HUDEP-2 (cell line): ENCODE results near the gene CDC6.

Source experiments
- DNase-seq, 76 experiments: peaks; one replicate each; lab custom pipeline; 2025; ENCODE audit not compliant: unreplicated experiment in 76 of 76; lab: John Stamatoyannopoulos, UW

The CDC6 gene

DNA sequence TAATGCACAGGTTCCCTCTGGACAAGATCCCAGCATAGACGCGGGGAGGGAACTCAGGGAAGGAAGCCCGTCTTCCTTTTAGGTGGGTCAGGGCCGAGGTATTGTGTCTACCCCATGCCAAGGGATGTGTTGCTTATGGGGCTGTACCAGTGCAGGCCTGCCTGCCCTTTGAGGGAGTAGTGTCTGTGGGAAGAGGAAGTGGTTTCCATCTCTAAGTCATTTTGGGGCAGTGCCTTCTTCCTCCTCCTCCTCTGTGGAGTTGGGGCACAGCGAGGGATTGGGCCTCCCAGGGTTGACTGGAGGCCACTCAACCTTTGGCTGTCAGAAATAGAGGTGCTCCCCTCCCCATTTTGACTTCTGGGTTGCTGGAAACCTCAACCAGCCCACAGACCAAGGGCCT is 50.4 kb downstream of the CDC6 start:
- no peak for DNase-seq

DNA sequence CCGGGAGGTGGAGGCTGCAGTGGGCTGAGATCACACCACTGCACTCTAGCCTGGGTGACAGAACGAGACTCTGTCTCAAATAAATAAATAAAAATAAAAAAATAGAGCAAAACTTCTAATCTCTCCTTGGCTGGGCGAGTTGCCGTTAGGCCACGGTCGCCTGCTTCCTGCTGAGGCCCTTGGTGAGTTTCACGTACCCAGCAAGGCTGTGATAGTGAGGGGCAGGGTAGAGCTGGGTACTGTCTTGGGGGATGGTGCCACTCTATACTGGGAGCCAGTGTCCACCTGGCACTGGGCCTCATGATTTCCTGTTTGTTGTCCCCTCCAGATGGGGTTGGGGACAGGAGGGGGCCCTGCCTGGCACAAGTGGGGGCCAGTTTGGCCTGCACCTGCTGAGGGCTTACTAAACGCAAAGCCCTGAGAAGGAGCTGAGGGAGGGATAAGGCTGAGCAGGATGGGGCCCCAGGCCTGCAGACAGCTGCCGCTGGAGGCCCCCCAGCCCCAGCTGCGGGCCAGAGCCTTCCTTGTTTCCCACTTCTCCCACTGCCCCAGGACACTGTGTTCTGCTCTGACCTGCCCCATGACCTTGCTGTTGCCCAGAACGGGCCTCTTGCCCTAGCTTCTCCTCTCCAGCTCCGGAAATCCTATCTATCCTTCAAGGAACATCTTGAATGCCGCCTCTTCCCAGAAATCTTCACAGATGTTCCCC is 51.4 kb downstream of the CDC6 start:
- no peak for DNase-seq

DNA sequence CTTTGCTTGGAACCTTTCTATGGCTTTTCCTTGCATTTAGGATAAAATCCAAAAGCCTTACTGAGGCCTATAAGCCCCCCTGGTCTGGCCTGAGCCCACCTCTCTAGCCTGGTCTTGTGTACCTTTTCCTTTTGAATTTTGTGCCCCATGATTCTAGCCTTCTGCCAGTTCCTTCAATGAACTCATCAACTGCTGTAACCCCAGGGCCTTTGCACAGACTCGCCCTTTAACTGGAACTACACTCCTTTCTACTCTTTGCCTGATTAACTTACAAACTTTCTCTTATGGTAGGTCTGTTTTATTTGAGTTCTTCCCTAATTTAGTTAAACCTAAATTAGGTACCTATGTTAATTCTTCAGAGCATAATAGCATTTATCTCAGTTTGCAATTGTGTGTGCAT is 52.6 kb downstream of the CDC6 start:
- no peak for DNase-seq

DNA sequence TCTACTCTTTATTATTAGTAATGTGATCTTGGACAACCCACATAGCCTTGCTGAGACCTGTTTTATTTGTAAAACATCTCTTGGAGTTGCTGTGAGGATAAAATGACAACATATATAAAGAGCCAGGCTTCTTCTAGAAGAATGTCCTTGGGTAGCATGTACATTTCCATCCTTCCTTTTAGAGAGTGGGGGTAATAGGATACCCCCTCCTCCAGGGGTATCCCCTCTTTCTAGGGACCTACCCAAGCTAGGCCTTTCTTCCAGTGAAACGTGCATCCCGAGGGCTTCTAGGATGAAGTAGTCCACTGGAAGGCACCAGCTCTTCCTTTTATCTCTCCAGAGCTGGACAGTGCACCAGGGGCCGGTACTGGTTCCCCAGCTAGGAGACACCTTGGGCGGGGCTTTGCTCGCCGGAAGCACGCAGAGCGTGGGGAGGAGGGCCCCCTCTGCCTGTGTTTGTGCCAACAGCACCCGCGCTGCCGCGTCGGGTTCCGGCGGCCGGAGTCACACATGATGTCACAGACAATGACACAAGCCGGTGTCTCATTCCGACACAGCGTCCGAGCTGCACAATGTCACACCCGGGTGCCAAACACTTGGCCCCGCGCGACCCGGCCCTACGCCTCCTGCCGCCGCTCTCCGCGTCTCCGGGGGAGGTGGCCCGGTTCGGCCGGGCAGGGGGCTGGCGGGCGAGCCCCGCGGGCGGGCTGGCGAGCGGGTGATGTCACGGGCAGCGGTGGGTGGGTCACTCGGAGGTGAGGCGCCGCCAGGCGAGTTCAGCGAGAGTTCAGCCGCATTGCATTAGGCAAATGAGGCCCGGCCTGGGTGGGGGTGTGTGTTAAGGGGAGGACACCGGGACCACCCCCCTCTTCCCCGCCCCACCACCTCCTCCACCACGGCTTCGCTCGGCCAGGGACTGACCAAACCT is 53.5 kb downstream of the CDC6 start:
- DNase-seq: peak in 71 of 76 experiments; percentile 23 to 90 (median 71)

DNA sequence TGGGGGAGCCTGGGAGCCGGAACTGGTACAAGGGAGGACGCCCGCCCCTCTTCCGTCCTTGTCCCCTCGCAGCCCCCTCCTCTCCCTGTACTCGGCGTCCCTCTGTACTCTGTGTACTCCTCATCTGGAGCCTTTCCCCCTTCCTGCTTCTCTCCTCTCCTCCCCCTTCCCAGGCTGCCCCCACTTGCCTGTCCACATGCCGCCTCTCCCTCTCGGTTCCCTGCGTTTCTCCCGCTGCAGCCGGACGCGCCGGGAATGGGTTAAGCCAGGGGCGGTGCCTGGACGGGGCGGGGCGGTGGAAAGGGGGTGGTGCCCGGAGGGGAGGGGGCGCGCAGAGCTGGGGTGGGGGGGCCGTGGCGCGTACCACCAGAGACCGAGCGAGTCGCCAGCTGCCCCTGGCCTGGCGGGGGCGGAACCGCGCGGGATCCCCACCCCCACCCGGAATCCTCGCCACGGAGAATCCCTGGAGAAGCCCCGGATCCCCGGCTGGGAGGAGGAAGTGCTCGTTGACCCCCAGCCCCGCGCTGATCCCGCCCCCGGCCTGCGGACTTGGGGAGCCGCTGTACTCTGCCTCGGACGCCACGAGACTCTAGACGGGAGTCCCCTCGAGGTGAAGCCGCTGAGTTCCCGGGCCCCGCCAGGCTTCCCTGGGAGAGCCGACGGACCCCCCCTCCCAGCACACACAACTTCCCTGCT is 54.3 kb downstream of the CDC6 start:
- DNase-seq: no peak

DNA sequence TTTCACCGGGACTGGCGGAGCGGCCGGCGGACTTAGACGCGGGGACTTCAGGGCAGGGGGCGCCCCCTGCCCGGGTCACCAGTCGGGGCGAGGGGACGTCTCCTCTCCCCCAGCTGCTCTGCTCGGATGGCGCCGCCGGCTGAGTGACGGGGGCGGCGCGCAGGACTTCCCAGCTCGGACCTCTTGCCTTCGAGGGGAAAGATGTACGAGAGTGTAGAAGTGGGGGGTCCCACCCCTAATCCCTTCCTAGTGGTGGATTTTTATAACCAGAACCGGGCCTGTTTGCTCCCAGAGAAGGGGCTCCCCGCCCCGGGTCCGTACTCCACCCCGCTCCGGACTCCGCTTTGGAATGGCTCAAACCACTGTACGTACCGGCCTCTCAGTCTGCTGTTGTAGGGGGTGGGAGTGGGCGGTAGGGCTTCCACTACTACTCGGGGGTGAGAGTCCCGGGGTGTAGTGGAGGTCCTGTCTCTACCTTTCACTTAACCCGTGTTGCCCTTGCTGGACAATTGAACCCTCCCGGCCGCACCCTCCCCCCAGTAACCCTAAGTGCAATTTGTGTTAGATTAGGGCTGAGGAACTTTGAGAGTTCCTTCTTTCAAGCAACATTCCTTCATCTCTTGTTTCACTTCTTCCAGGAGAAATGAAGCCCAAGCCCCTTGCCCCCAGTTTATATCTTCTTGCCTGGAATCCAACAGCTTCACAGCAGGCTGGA is 55.0 kb downstream of the CDC6 start:
- no peak for DNase-seq

DNA sequence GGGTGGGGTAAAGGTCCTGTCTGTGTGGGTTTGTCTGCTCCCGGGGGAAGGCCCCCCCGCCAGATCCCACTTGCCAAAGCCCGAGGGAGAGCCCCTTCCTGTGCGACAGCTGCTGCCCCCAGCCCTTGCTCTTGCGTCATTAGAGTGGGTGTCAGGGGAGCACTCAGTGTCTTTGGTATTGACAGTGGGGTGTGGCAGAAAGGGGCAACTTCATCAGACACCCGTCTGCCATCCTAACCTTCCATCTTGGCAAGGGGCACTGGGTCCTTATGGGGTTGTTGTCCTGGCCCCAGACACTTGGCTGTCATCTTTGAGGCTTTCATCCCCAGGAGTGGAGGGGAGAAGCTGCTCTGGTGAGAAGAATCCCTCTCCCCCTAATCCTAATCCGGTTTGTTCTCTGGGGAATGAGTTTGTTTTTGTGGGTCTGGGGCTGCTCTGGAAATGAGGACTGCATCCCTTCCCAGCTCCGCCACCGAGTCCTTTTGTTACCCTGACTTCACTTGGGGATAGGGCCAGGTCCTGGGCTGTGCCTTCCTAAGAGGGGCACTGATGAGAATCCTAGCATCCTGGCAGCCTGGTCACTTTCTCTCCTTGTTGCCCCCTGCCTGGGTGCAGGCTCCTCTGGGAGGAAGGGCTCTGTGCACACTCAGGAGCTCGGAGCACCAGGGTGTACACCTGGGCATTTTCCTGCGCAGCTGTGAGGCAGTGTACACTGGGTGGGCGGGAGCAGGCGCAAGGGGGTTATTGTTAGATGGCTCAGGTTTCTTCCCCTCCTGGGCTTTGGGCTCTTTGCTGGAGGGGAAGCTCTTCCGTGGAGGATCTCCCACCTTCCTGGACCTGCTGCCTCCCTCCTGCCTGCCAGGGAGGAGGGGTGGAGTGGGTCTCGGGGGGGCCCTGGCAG is 55.8 kb downstream of the CDC6 start:
- no peak for DNase-seq

DNA sequence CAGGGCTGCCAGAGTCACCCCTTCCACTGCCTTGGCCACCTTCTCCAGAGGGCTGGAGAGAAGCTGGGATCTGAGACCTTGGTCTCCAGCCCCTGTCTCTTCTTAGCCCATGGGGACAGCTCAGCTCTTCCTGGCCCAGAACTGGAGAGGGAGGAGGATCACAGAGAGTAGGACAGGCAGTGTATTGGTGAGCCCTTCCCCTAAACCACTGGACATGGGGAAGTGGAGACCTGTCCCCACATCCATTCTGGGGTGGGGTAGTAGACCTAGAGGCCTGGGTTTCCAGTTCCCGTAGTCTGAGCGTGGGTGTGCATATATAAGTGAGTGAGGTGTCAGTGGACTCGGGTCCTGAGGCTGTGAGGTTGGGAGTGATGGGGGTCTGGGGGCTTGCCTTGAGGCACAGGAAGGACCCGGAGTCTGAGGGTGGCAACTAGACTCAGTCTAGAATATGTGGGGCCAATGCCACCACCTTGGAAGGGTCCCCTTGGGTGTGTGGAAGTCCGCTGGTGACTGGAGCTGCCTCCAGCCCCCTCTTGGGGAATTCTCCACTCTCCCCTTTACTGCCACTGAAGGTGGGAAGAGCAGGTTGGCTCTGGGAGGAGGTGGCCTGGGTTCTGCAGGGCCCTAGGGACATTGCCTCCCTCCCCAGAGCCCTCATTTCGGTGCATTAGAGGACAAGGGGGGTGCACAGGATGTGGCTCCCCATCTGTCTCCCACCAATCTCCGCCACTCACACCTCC is 56.9 kb downstream of the CDC6 start:
- DNase-seq: no peak

DNA sequence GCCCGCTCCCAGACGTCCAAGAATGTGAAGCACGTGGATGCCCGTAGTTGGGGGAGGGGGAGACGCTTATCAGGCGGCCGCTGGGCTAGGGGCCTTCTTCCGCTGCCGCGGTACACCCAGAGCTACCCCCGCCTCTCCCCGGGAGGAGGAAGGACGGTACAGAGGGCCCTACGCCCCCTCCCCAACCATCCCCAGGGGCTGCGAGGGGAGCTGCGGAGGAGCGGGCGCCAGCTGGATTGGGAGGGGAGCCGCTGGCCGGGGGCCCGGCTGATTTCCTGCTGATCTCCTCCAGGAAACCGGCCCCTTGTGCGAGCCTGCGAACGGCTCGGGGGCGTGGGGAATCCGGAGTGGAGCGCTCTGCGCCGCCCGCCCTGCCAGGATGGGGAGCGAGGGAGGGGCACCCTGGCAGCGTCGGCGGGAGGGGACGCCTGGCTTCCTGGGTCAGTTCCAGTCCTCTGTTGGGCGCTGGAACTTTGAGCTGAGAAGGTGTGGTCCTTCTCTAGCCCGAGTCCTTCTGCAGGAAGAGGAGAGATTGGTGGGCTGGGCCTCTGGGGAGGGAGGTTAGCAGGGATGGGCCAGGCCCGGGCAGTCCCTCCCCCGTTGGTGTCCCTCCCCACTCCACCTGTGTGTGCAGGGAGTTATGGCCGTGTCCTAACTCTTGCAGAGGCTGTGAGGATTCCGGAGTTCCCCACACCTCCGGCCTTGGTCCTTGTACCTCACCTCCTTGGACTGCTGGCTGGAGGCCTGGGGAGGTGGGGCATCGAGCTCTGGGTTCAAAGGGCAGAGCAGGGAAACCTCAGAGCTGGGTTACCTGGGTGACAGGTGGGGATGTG is 57.7 kb downstream of the CDC6 start:
- DNase-seq: peak in 21 of 76 experiments; percentile 5 to 38 (median 19)

DNA sequence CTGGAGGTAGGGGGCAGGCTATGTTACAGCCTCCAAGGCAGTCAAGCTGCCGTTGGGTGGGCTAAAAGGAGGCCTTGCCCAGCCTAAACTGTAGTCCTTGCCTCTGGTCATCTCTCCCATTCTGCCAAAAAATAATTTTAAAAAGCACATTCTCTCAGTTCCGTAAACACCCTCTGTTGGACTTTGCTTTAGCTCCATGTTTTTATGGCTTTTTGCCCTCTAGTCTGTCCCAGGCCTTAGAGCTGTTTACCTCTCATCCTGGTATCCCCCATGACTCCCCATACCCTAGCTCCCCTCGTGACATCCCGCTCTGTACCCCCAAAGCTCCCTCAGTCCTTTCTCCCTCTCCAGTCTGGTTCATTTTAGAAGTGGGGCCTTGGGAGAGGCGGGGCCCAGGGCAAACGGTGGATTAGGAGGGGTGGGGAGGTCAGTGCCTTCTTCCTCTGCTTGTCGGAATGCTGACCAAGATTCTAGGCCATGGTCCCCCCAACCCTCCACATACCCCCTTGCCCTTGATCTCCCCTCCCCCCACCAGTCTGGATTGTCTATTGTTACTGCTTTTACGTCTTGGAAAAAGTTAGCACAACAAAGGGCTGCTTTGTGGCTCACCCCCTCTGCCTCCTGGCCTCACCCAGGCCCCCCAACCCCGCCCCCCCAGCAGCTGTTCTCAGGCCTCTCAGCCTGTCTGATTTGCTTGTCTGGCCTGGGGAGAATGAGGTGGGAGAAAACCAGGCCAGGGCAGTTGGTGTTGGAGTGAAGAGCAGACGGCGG is 58.5 kb downstream of the CDC6 start:
- DNase-seq: no peak

DNA sequence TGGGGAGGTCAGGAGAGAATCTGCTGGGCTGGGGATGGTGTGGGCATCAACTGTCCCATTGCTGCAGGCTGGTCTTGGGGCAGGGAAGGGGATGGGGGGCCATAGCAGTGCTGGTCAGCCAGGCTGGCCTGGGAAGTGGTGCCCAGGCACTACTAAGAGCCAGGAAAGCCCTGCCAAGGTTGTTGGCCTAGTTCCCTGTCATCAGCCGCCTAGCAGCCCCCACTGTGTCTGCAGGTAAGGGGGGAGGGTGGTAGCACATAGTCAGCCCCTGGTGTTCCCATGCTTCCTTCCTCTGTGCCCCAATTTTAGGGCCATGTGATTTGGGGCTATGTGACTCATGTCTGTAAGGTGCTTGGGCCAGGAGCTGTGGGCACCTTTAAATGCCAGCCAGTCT is 59.1 kb downstream of the CDC6 start:
- DNase-seq: no peak

DNA sequence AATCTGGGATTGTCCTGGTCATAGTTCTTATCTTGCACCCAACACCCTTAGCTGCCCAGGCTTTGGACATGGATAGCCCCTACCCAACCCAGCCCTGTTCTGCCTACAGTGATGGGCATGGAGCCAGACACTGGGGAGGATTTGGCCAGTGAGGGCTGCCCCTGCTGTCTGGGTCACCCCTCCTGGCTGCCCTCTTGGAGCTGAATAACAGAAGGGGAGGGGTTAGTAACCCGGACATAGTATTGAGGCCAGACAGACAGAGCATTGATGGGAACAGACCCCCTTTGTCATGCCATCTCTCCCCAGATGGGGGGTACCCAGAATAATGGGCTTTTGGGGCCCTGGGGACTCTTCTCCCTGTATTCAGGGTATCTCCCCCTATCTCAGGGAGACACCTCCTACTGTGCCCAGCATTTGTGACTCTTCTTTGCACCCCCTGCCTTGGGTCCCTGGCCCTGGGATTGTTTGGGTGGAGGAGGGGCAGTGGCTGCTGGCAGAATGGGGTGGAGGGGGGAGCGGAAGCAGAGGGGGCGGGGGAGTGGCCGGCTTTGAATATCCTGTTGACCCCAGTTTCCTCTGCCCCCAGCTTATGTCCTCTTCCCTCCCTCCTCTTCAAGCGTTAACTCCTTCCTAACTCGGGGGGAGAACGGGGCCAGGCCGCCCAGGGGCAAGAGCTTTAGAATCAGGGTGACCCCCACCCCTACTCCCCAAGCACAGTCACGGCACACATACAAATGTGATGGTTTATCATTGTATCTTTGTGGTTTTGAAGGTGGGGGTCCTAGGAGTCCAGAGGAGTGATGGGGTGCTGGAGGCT is 59.8 kb downstream of the CDC6 start:
- DNase-seq: no peak

DNA sequence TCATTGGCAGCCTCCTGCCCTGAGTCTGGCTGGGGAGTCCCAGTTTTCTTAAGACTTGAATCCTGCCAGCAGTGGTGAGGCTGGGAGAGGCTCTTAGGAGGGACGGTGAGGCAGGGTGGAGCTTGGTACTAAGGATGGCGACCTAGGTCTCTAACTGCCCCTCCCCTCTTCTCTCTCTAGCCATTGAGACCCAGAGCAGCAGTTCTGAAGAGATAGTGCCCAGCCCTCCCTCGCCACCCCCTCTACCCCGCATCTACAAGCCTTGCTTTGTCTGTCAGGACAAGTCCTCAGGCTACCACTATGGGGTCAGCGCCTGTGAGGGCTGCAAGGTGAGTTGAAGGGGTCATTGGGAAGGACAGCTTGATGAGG is 60.4 kb downstream of the CDC6 start:
- DNase-seq: peak in 2 of 76 experiments; percentile 10 to 17

DNA sequence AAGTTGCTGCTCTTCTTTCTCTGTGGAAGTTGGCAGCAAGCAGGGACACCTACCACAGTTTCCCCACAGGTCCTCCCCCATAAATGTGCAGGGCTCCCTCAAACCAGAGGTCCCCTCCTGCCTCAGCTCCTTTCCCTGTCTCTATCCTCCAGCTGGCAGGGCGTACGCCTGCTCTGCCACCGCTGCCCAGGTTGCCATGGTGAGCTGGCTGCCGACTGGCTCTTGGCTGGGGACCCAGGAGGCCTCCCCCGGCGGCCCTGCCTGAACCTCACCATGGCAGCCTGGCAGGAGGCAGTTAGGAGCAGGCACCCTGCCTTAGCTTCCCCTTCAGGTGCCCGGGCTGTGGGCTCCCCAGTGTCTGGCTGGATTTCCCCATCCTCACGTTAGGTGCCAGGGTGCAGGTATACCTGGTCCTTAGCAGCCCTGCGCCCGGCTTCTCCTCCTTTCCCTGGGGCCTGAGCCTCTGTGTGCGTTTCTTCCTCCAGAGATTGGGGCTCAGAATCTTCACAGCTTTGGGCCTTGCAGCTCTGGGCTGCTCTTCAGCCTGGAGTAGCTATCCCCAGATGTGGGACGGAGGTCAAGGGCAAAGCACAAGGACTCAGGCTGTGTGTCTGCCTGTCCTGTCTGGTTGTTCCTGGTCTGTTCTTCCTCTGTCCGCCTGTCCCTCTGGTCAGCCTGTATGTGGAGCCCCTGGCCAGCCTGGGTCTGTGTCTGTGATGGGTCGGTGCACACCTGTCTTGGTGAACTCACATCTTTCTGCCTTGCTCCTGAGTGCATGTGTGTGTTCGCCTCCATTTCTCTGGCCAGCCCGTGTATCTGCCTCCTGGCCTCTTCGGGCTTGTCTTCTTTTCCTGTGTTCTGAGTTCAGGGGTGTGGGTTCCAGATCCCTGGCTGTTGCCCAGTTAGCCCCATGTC is 61.1 kb downstream of the CDC6 start:
- peak in 60 of 76 experiments; percentile 11 to 81 (median 54) for DNase-seq

DNA sequence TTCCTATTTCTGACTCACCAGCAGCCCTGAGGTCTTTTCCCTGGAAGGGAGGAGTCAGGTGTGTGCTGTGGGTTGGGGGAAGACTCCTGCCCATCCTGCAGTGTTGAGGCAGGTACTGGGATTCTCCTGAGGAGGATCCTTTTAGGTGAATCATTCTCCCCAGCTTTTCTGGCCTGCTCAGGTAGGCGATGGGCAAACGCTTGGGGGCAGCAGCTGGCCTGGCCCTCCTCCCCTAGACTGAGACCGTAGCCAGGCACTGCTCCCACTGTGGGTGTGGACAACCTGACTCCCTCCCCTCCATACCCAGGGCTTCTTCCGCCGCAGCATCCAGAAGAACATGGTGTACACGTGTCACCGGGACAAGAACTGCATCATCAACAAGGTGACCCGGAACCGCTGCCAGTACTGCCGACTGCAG is 61.8 kb downstream of the CDC6 start:
- DNase-seq: no peak
